Measurements from ENCODE around the gene FLVCR2. TPM values are rescaled to one million over a fixed set of nuclear protein-coding genes. Genes with fewer than 3 reads are reported as not detected.

FLVCR2 gene
- total and polyA plus RNA-seq, 3 donors from 2014 or later, result 38.5 to 49.6 (median 45.0) TPM

DNA sequence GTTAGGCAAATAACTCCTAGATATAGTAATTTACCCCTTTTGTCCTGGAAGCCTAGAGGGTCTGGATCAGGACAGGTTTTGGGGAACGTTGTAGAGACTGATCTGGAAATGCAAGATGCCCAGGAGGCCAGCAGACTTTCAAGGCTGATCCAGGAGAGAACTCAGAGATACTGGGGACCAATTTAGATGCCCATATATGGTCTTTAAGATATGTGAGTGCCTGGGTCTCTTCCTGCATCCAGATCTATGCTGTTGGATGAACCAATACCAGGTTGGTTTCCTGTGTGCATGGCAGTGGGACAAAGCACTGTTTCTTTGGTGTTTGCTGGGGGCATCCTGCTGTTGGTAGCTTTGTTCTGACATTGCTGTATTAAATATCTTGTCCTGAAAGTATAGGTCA is 76.8 kb downstream of the FLVCR2 start:
- no peak overlapping the region for H3K27ac ChIP-seq
- no peaks in the 10 kb centered on the region for H3K27me3 ChIP-seq
- intact Hi-C loops (cut with DNase I; ENCODE audit: low total_unique reads), result no loop called here
- peaks cover 14% of the 10 kb centered on the region for H3K4me1 ChIP-seq
- DNase-seq, result no peak
- no peaks in the 10 kb centered on the region for H3K36me3 ChIP-seq (ENCODE audit: low read depth, missing control alignments)
- TF ChIP-seq POLR2A (IDR thresholded peaks at IDR 0.05), result no peak
- TF ChIP-seq, protein P1, sequence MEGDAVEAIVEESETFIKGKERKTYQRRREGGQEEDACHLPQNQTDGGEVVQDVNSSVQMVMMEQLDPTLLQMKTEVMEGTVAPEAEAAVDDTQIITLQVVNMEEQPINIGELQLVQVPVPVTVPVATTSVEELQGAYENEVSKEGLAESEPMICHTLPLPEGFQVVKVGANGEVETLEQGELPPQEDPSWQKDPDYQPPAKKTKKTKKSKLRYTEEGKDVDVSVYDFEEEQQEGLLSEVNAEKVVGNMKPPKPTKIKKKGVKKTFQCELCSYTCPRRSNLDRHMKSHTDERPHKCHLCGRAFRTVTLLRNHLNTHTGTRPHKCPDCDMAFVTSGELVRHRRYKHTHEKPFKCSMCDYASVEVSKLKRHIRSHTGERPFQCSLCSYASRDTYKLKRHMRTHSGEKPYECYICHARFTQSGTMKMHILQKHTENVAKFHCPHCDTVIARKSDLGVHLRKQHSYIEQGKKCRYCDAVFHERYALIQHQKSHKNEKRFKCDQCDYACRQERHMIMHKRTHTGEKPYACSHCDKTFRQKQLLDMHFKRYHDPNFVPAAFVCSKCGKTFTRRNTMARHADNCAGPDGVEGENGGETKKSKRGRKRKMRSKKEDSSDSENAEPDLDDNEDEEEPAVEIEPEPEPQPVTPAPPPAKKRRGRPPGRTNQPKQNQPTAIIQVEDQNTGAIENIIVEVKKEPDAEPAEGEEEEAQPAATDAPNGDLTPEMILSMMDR (IDR thresholded peaks at IDR 0.05), result no peak
- 0% methylated on average over 1 of the region's 1 CpG for WGBS, 2 donors
- H3K4me3 ChIP-seq, result no peak overlapping the region
- H3K9me3 ChIP-seq, result no peaks in the 10 kb centered on the region

- H3K9me3 ChIP-seq, result no peaks in the 10 kb centered on the region
- no peak for TF ChIP-seq POLR2A (IDR thresholded peaks at IDR 0.05)
- TF ChIP-seq, protein P1 (IDR thresholded peaks at IDR 0.05), result no peak
- intact Hi-C loops (cut with DNase I; ENCODE audit: low total_unique reads), result no loop called here
- peaks cover 21% of the 10 kb centered on the region for H3K4me1 ChIP-seq
- no peak overlapping the region for H3K4me3 ChIP-seq
- H3K27me3 ChIP-seq, result no peaks in the 10 kb centered on the region
- H3K27ac ChIP-seq, result no peak overlapping the region
- WGBS, 2 donors, result 42 to 64% methylated on average over 4 of the region's 4 CpGs
- H3K36me3 ChIP-seq (ENCODE audit: low read depth, missing control alignments), result no peaks in the 10 kb centered on the region
- DNase-seq, result no peak
These were observed 78.9 kb downstream of the FLVCR2 start for GRCh38 chr14:75657331-75657730.

GRCh38 chr14:75658957-75659356 is 80.5 kb downstream of the FLVCR2 start:
- intact Hi-C loops (cut with DNase I; ENCODE audit: low total_unique reads), result no loop called here
- peaks cover 21% of the 10 kb centered on the region for H3K4me1 ChIP-seq
- H3K27ac ChIP-seq, result no peak overlapping the region
- DNase-seq, result no peak
- no peaks in the 10 kb centered on the region for H3K9me3 ChIP-seq
- no peaks in the 10 kb centered on the region for H3K27me3 ChIP-seq
- no peak for TF ChIP-seq POLR2A (IDR thresholded peaks at IDR 0.05)
- TF ChIP-seq, protein P1 (IDR thresholded peaks at IDR 0.05), result no peak
- H3K36me3 ChIP-seq (ENCODE audit: low read depth, missing control alignments), result no peaks in the 10 kb centered on the region
- H3K4me3 ChIP-seq, result no peak overlapping the region
- 71 to 80% methylated on average over 2 of the region's 2 CpGs for WGBS, 2 donors

DNA sequence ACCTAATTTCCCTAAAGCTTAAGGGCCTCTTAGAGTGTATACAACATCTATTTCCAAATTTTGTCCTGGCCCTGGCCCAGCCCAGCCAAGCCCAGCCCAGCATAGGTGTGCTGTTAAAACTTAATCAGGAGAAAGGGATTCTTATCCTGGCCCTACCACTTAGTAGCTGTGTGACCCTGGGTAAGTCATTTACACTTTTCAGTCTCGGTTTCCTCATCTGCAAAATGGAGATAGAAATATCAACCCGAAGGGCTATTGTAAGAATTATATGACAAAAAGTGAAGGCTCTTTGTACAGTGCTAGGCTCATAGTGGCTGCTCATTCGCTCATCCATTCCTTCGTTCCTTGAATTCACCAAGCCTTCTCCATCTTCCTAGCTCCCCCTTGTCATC is 81.8 kb downstream of the FLVCR2 start:
- no peaks in the 10 kb centered on the region for H3K27me3 ChIP-seq
- no peaks in the 10 kb centered on the region for H3K36me3 ChIP-seq (ENCODE audit: low read depth, missing control alignments)
- intact Hi-C loops (cut with DNase I; ENCODE audit: low total_unique reads), result no loop called here
- no peak for DNase-seq
- no peaks in the 10 kb centered on the region for H3K9me3 ChIP-seq
- H3K27ac ChIP-seq, result peak overlapping the region; percentile 82 to 83
- 8 to 9% methylated on average over 4 of the region's 4 CpGs for WGBS, 2 donors
- H3K4me1 ChIP-seq, result peaks cover 18% of the 10 kb centered on the region
- no peak for TF ChIP-seq POLR2A (IDR thresholded peaks at IDR 0.05)
- TF ChIP-seq, protein P1 (IDR thresholded peaks at IDR 0.05), result no peak
- peak overlapping the region; percentile 79 to 85 for H3K4me3 ChIP-seq
